ENCODE measurements around the gene TP53BP1.

- TF ChIP-seq CTCF (IDR thresholded peaks at IDR 0.05) (peak in 10 of 12 donors; percentile 35 to 63 (median 50)), POLR2A (IDR thresholded peaks at IDR 0.05) (peak; percentile 57 to 80)
Measured at GRCh38 chr15:43510200-43511011, 17.4 kb upstream of the TP53BP1 start.

Measured in heart left ventricle (tissue), 13 donors.